Lower lobe of right lung (tissue), 2 donors: ENCODE results near the gene HBS1L. TPM values are rescaled to one million over a fixed set of nuclear protein-coding genes. Genes with fewer than 3 reads are reported as not detected.
"Not testable (repeated sequence)": the region's sequence is repeated elsewhere in the genome, so short reads cannot be mapped to it uniquely, and the experiment has no call there.

Source experiments
- ATAC-seq, 2 donors: fragments of 200-7000 bp; cut with Tn5 transposase; one replicate each; pipeline ENCODE4 v1.9.1; 2020 to 2022; ENCODE audit warnings: mild to moderate bottlenecking in 2 of 2, moderate library complexity in 2 of 2
- DNase-seq: peaks from one replicate; pipeline ENCODE4 v3.0.0-alpha.2; 2020
- H3K27ac ChIP-seq: fragments of 200-600 bp; one replicate; pipeline ENCODE4 v1.8.0; 2022
- H3K27me3 ChIP-seq: fragments of 200-600 bp; one replicate; pipeline ENCODE4 v1.8.0; 2022; ENCODE audit warnings: low read depth
- H3K36me3 ChIP-seq: fragments of 200-600 bp; one replicate; pipeline ENCODE4 v1.8.0; 2022; ENCODE audit warnings: mild to moderate bottlenecking
- H3K4me1 ChIP-seq: fragments of 200-600 bp; one replicate; pipeline ENCODE4 v1.8.0; 2022
- H3K4me3 ChIP-seq: fragments of 200-600 bp; one replicate; pipeline ENCODE4 v1.8.0; 2022; ENCODE audit warnings: mild to moderate bottlenecking
- H3K9me3 ChIP-seq: fragments of 200-600 bp; one replicate; pipeline ENCODE4 v1.8.0; 2022
- CTCF ChIP-seq: fragments of 200-600 bp; IDR thresholded peaks from one replicate; pipeline ENCODE4 v1.8.0; 2022; ENCODE audit warnings: antibody characterized with exemption, mild to moderate bottlenecking
- intact Hi-C: fragments of 100-400 bp; cut with DNase I; formaldehyde crosslinking; loops from one replicate; pipeline ENCODE4 v1.11.0; 2022
- total RNA-seq: library from RNA; stranded (reverse); fragmentation: NEBNext Ultra II Directional; extraction: Animal tissue kit (Norgen Biotek cat#: 25700); gene quantifications from one replicate; pipeline ENCODE4 v1.2.1, GENCODE V29; 2021
- donor health status: DM: no; HTN: yes; CAD: no; lungs with severe emphysema.

Gene HBS1L
- total RNA-seq, 1 donor from 2014 or later: 51.3 TPM

GRCh38 chr6:135066806-135067205, 12.2 kb upstream of the HBS1L start:
- intact Hi-C loops: no loop called here
- Histone ChIP-seq H3K27ac (no peak overlapping the region), H3K36me3 (no peaks in the 10 kb centered on the region), H3K9me3 (no peaks in the 10 kb centered on the region), H3K27me3 (no peaks in the 10 kb centered on the region), H3K4me1 (no peaks in the 10 kb centered on the region), H3K4me3 (no peak overlapping the region)
- no peak for TF ChIP-seq CTCF
- DNase-seq (no peak), ATAC-seq (no peak)

- DNase-seq: no peak
- Histone ChIP-seq H3K4me1 (no peaks in the 10 kb centered on the region), H3K27ac (no peak overlapping the region), H3K36me3 (no peaks in the 10 kb centered on the region), H3K9me3 (no peaks in the 10 kb centered on the region), H3K27me3 (no peaks in the 10 kb centered on the region), H3K4me3 (no peak overlapping the region)
- no peak for ATAC-seq
- no peak for TF ChIP-seq CTCF
- intact Hi-C loops: no loop called here
Observed at GRCh38 chr6:135066397-135066796, 11.8 kb upstream of the HBS1L start.

GRCh38 chr6:135064586-135064985, 10.0 kb upstream of the HBS1L start:
- no peak for TF ChIP-seq CTCF
- ATAC-seq: no peak

DNA sequence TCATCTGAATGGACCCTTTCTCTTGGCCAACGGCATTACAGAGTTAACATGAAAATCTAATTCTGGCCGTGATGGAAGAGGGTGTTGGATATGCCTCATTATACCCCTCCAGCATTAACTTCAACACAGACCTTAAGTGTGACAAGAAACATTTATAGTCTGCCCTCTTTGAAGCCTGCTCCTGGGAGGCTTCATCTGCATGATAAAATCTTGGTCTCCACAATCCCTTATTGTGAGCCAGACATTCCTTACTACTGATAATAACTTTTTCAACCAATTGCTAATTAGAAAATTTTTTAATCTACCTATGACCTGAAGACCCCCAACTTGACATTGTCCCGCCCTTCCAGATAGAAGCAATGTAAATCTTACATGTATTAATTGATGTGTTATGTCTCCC, 9.3 kb upstream of the HBS1L start:
- H3K4me3 ChIP-seq: no peak overlapping the region
- no peak for ATAC-seq
- no peak for DNase-seq

More at GRCh38 chr6:135064586-135064985, 10.0 kb upstream of the HBS1L start:
- DNase-seq: no peak
- intact Hi-C loops: no loop called here
- Histone ChIP-seq H3K4me3 (no peak overlapping the region), H3K27me3 (no peaks in the 10 kb centered on the region), H3K9me3 (no peaks in the 10 kb centered on the region), H3K36me3 (no peaks in the 10 kb centered on the region), H3K4me1 (no peaks in the 10 kb centered on the region), H3K27ac (no peak overlapping the region)

DNA sequence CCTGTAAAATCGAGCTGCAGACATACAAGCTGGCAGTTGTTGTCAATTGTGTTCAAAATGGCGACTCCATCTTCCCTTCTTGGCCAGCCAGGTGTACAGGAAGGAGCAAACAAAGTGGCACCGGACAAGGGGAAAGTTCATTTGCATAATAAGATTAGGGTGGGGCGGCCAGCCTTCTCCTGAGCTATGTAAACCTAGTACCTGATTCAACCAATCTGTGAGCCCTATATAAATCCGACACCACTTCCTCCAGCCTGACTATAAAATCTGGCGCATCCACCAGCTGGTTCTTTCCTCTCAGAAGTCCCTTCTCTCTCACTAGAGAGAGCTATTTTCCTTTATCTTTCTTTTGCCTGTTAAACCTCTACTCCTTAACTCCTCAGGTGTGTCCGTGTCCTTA, 8.1 kb upstream of the HBS1L start:
- intact Hi-C loops: no loop called here
- H3K4me3 ChIP-seq: no peak overlapping the region
- no peak for TF ChIP-seq CTCF
- H3K27ac ChIP-seq: no peak overlapping the region
- DNase-seq (no peak), ATAC-seq (no peak)
- H3K4me1 ChIP-seq: no peaks in the 10 kb centered on the region
- no peaks in the 10 kb centered on the region for H3K36me3 ChIP-seq
- no peaks in the 10 kb centered on the region for H3K9me3 ChIP-seq
- H3K27me3 ChIP-seq: no peaks in the 10 kb centered on the region

More for the DNA sequence above, 9.3 kb upstream of the HBS1L start:
- Histone ChIP-seq H3K27ac (no peak overlapping the region), H3K9me3 (no peaks in the 10 kb centered on the region), H3K4me1 (no peaks in the 10 kb centered on the region), H3K27me3 (no peaks in the 10 kb centered on the region), H3K36me3 (no peaks in the 10 kb centered on the region)
- intact Hi-C loops: no loop called here
- TF ChIP-seq CTCF: no peak

DNA sequence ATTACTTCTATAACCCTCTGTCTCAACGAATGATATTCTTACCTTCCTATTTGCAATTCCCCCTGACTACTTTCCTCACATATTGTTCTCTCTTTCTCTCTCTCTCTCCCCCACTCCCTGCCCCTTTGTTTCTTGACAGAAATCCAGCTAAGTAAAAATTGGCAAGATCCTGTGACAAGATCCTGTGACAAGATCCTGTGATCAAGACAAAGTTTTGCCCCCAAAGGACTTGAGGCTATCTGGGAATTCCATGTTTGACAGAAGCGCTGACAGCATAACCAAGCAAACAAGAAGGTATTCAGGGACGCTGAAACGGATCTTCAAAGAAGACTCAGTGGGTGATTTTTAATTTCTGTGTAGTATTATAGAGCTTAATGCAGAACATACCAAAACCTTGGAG, 5.5 kb upstream of the HBS1L start:
- intact Hi-C loops: no loop called here
- Histone ChIP-seq H3K27ac (no peak overlapping the region), H3K4me3 (no peak overlapping the region), H3K4me1 (no peaks in the 10 kb centered on the region), H3K27me3 (no peaks in the 10 kb centered on the region), H3K36me3 (no peaks in the 10 kb centered on the region), H3K9me3 (no peaks in the 10 kb centered on the region)
- ATAC-seq (no peak), DNase-seq (no peak)
- TF ChIP-seq CTCF: no peak

DNA sequence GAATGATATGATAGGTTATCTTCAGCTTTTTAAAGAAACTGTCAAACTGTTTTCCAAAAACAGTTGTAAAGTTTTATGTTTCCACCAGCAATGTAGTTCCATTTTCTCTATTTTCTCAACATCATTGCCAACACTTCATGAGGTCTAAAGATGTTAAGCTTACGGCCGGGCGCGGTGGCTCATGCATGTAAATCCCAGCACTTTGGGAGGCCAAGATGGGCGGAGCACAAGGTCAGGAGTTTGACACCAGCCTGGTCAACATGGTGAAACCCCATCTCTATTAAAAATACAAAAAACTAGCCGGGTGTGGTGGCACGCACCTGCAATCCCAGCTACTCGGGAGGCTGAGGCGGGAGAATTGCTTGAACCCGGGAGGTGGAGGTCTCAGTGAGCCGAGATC, 3.7 kb upstream of the HBS1L start:
- H3K36me3 ChIP-seq, DNase-seq, intact Hi-C loops, H3K9me3 ChIP-seq, H3K27me3 ChIP-seq, H3K4me1 ChIP-seq, H3K27ac ChIP-seq, H3K4me3 ChIP-seq, ATAC-seq: not testable (repeated sequence)
